ENCODE data around the gene PARVA. TPM values are rescaled to one million over a fixed set of nuclear protein-coding genes. Genes with fewer than 3 reads are reported as not detected.
A peak's percentile ranks its signal among the peaks of the same experiment; 100 is the strongest.

Gene PARVA
- total RNA-seq, 4 donors from 2014 or later: 64.2 to 85.0 (median 70.5) TPM

DNA sequence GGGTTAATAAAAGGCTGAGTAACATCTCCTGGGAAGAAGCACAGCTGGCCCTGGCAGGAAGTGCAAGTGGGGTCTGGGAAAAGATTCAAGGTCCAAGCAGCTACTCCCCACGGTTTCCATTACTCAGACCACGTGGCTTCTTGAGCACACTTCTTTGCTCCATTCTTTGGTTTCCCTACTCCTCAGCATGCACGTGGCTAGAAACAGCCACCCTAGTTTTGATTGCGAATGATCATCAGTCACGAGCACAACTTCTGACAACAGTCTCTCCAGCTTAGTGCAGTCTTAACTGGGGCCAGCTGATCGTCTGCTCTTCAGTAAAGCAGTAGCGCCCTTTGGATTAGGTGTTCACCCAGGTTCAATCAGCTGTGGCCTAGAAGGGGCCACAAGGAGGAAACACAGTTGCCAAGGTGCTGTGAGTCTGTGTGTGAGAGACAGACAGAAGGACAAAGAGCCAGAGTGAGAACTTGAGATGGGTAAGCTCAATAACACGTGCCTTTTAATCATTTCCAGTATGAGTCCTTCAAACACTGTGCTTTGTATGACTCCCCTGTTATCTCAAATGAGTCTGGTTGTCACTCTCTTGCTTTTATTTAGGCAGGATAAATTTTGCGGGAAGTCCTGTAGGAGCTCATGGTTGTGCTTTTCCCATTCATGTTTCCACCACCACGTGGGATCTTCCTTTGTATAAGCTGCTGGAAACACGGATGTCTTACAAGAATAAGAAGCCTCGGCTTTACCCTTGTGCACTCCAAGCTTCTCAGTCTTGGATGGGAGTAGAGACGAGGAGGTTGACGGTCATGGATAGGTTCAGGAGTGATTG is 901 bp upstream of the PARVA start:
- Histone ChIP-seq H3K36me3 (peaks cover 0 to 7% (median 0%) of the 10 kb centered on the region in 3 donors), H3K27me3 (no peaks in the 10 kb centered on the region), H3K4me1 (peaks cover 0 to 43% (median 8%) of the 10 kb centered on the region in 4 donors), H3K9me3 (no peaks in the 10 kb centered on the region), H3K4me3 (peak overlapping the region in 2 of 4 donors; percentile 58 to 62), H3K27ac (peak overlapping the region; percentile 83 to 98 (median 92))
- DNase-seq (ENCODE audit: low spot score in 2 of 2): peak in 1 of 2 donors; percentile 41
- 38 to 50% methylated on average over 14 of the region's 14 CpGs for WGBS, 2 donors
- peak in 1 of 2 donors; percentile 70 for TF ChIP-seq EP300 (IDR thresholded peaks at IDR 0.05)
- TF ChIP-seq, protein P1, sequence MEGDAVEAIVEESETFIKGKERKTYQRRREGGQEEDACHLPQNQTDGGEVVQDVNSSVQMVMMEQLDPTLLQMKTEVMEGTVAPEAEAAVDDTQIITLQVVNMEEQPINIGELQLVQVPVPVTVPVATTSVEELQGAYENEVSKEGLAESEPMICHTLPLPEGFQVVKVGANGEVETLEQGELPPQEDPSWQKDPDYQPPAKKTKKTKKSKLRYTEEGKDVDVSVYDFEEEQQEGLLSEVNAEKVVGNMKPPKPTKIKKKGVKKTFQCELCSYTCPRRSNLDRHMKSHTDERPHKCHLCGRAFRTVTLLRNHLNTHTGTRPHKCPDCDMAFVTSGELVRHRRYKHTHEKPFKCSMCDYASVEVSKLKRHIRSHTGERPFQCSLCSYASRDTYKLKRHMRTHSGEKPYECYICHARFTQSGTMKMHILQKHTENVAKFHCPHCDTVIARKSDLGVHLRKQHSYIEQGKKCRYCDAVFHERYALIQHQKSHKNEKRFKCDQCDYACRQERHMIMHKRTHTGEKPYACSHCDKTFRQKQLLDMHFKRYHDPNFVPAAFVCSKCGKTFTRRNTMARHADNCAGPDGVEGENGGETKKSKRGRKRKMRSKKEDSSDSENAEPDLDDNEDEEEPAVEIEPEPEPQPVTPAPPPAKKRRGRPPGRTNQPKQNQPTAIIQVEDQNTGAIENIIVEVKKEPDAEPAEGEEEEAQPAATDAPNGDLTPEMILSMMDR (IDR thresholded peaks at IDR 0.05): no peak

DNA sequence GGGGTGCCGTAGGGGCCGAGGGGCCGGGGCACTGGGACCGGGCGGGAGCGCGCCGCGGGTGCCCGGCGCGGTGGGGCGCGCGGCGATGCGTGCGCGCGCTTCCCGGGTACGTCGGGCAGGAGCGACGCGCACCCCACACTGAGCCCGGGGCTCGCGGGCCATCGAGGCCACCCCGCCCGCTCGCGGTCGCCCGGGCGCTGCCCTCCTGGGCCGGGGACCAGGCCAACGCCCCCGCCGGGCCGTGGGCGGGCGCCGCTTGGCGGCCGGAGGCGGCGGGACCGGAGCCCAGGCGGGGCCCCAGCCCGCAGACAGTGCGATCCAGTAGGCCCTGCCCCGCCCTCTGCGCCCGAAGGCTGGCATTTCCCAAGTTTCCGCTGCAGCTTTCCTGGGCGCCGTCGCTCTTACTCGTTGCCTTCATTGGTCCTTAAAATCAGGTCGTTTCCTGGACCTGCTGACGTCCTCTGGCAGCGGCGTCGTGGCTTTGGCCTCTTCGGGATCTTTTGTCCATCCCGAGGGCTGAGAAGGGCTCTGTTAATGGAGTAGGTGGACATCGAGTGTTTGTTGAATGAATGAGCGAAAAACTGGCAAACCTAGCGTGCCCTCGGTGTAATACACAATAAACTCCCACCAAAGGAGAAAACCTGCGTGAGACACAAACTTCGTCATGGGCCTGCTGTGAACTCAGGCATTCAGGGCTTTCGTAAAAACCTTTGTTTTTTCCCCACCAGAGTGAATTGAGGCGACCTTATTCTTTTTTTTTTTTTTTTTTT is 638 bp downstream of the PARVA start:
- peak overlapping the region; percentile 83 to 98 (median 92) for H3K27ac ChIP-seq
- no peaks in the 10 kb centered on the region for H3K9me3 ChIP-seq
- 3 to 12% methylated on average over 10 to 44 of the region's 76 CpGs for WGBS, 2 donors
- peak overlapping the region; percentile 51 to 62 (median 60) for H3K4me3 ChIP-seq
- peaks cover 0 to 43% (median 8%) of the 10 kb centered on the region in 4 donors for H3K4me1 ChIP-seq
- no peaks in the 10 kb centered on the region for H3K27me3 ChIP-seq
- H3K36me3 ChIP-seq: peaks cover 0 to 13% (median 0%) of the 10 kb centered on the region in 3 donors
- TF ChIP-seq POLR2A (IDR thresholded peaks at IDR 0.05): peak; percentile 29 to 55
- TF ChIP-seq, protein P1 (IDR thresholded peaks at IDR 0.05): peak; percentile 4 to 54 (median 31)
- peak in 1 of 2 donors; percentile 46 for TF ChIP-seq EP300 (IDR thresholded peaks at IDR 0.05)
- peak; percentile 47 to 52 for DNase-seq (ENCODE audit: low spot score in 2 of 2)

- H3K4me3 ChIP-seq: no peak overlapping the region
- no peaks in the 10 kb centered on the region for H3K9me3 ChIP-seq
- no peak for TF ChIP-seq POLR2A (IDR thresholded peaks at IDR 0.05)
- no peak for TF ChIP-seq EP300 (IDR thresholded peaks at IDR 0.05)
- TF ChIP-seq, protein P1 (IDR thresholded peaks at IDR 0.05): no peak
- peaks cover 0 to 56% (median 8%) of the 10 kb centered on the region in 4 donors for H3K4me1 ChIP-seq
- H3K36me3 ChIP-seq: peaks cover 0 to 13% (median 0%) of the 10 kb centered on the region in 3 donors
- no peaks in the 10 kb centered on the region for H3K27me3 ChIP-seq
- H3K27ac ChIP-seq: peak overlapping the region in 1 of 4 donors; percentile 12
- 82 to 86% methylated on average over 9 of the region's 9 CpGs for WGBS, 2 donors
- no peak for DNase-seq (ENCODE audit: low spot score in 2 of 2)
Measured at GRCh38 chr11:12380565-12381325, 3.4 kb downstream of the PARVA start.

DNA sequence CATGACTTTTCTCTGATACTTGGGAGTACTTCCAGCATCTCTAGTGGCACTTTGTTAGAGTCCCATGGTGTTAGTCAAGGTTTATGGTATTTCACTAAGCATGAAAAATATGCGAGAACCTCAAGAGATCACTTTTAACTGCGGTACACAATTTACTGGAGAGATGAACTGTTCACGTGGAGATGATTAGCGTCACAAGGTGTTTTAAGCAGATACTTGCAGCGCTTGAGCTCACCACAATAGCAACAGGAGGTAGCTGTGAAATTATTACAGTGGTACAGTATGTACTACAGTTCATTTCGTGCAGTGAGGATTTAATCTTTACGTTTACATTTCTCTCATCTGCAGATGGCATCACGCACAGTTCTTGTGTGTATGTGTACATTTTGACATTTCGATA is 4.5 kb downstream of the PARVA start:
- Histone ChIP-seq H3K36me3 (peaks cover 0 to 13% (median 0%) of the 10 kb centered on the region in 3 donors), H3K4me3 (no peak overlapping the region), H3K27ac (no peak overlapping the region), H3K9me3 (no peaks in the 10 kb centered on the region), H3K27me3 (no peaks in the 10 kb centered on the region), H3K4me1 (peaks cover 0 to 59% (median 12%) of the 10 kb centered on the region in 4 donors)
- WGBS, 2 donors: 86 to 87% methylated on average over 9 of the region's 9 CpGs
- no peak for DNase-seq (ENCODE audit: low spot score in 2 of 2)
- TF ChIP-seq, protein P1 (IDR thresholded peaks at IDR 0.05): no peak
- no peak for TF ChIP-seq POLR2A (IDR thresholded peaks at IDR 0.05)
- TF ChIP-seq EP300 (IDR thresholded peaks at IDR 0.05): no peak
